ENCODE measurements around the gene WSB1.

DNA sequence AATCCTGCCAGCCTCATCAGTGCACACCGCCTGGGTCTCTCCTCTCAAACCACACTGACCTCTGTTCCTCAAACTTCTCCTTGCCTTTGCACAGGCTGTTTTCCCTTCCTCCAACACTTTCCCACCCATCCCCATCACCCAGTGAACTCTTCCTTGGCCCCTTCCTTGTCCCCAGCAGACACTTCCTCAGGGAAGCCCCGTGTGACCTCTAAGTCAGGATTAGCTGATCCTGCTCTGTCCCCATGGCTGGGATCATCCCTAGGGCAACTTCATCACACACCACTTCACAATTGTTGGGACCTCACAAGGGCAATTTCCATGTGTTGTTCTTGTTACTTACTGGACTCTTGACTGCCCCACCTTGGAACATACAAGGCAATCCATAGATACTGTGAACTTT lies 67.8 kb downstream of the WSB1 start:
- TF ChIP-seq, protein P1, sequence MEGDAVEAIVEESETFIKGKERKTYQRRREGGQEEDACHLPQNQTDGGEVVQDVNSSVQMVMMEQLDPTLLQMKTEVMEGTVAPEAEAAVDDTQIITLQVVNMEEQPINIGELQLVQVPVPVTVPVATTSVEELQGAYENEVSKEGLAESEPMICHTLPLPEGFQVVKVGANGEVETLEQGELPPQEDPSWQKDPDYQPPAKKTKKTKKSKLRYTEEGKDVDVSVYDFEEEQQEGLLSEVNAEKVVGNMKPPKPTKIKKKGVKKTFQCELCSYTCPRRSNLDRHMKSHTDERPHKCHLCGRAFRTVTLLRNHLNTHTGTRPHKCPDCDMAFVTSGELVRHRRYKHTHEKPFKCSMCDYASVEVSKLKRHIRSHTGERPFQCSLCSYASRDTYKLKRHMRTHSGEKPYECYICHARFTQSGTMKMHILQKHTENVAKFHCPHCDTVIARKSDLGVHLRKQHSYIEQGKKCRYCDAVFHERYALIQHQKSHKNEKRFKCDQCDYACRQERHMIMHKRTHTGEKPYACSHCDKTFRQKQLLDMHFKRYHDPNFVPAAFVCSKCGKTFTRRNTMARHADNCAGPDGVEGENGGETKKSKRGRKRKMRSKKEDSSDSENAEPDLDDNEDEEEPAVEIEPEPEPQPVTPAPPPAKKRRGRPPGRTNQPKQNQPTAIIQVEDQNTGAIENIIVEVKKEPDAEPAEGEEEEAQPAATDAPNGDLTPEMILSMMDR (IDR thresholded peaks at IDR 0.05): no peak
- TF ChIP-seq POLR2A (IDR thresholded peaks at IDR 0.05; ENCODE audit: low read length): no peak
- no peak for TF ChIP-seq KDM5A (IDR thresholded peaks at IDR 0.05)
- TF ChIP-seq FOXS1 (CRISPR knock-in tag; IDR thresholded peaks at IDR 0.05): no peak
- no peak for TF ChIP-seq MAZ (IDR thresholded peaks at IDR 0.05; ENCODE audit: borderline replicate concordance, low read depth, low read length)
- no peak for TF ChIP-seq PHF8 (IDR thresholded peaks at IDR 0.05; ENCODE audit: borderline replicate concordance, low read depth)
- no peak for TF ChIP-seq JUNB (IDR thresholded peaks at IDR 0.05)
- no peak for TF ChIP-seq SMC3 (IDR thresholded peaks at IDR 0.05)
- TF ChIP-seq EP300 (IDR thresholded peaks at IDR 0.05): no peak
- no peak for TF ChIP-seq ZNF302 (CRISPR knock-in tag; IDR thresholded peaks at IDR 0.05)
- TF ChIP-seq, protein P2, sequence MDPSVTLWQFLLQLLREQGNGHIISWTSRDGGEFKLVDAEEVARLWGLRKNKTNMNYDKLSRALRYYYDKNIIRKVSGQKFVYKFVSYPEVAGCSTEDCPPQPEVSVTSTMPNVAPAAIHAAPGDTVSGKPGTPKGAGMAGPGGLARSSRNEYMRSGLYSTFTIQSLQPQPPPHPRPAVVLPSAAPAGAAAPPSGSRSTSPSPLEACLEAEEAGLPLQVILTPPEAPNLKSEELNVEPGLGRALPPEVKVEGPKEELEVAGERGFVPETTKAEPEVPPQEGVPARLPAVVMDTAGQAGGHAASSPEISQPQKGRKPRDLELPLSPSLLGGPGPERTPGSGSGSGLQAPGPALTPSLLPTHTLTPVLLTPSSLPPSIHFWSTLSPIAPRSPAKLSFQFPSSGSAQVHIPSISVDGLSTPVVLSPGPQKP (IDR thresholded peaks at IDR 0.05; ENCODE audit: low read depth, low read length): no peak
